Stimulated activated CD8-positive, alpha-beta memory T cell treated with anti-CD3 and anti-CD28 coated beads, Interleukin-12 subunit alpha, Interleukin-12 subunit beta, amount 100 ng/mL, for 24 hours (primary cell): ENCODE results near the gene DAB2.

Experiments
- DNase-seq: peaks from one replicate; pipeline ENCODE4 v3.0.0-alpha.2; 2020; ENCODE audit errors: extremely low read depth

DAB2 gene

GRCh38 chr5:39424736-39425637 lies at the start of gene DAB2:
Gene DAB2, minus strand, starts transcription at chr5:39424980. Its CDS starts 30,660 bp downstream, at chr5:39394320.
- peak; percentile 5 for DNase-seq

- DNase-seq, result no peak
These were observed 48.5 kb upstream of the DAB2 start for GRCh38 chr5:39473156-39473775.

- no peak for DNase-seq
These were observed 47.2 kb upstream of the DAB2 start for GRCh38 chr5:39471836-39472508.

- DNase-seq, result no peak
These were observed 46.0 kb upstream of the DAB2 start for GRCh38 chr5:39470811-39471210.

GRCh38 chr5:39469777-39470415 lies 45.1 kb upstream of the DAB2 start:
- no peak for DNase-seq

GRCh38 chr5:39469176-39469575 lies 44.4 kb upstream of the DAB2 start:
- DNase-seq, result no peak

GRCh38 chr5:39466846-39467245 lies 42.1 kb upstream of the DAB2 start:
- DNase-seq, result no peak

- DNase-seq, result no peak
These were observed 41.1 kb upstream of the DAB2 start for GRCh38 chr5:39465843-39466242.

- DNase-seq, result no peak
These were observed 40.3 kb upstream of the DAB2 start for GRCh38 chr5:39465097-39465496.

- no peak for DNase-seq
These were observed 39.3 kb upstream of the DAB2 start for GRCh38 chr5:39464088-39464487.

GRCh38 chr5:39462211-39462610 lies 37.4 kb upstream of the DAB2 start:
- no peak for DNase-seq

GRCh38 chr5:39461007-39461682 lies 36.4 kb upstream of the DAB2 start:
- DNase-seq, result no peak

- DNase-seq, result no peak
These were observed 35.1 kb upstream of the DAB2 start for GRCh38 chr5:39459907-39460306.

GRCh38 chr5:39459071-39459470 lies 34.3 kb upstream of the DAB2 start:
- DNase-seq, result no peak

- no peak for DNase-seq
These were observed 30.9 kb upstream of the DAB2 start for GRCh38 chr5:39455645-39456044.

GRCh38 chr5:39453606-39454005 lies 28.8 kb upstream of the DAB2 start:
- DNase-seq, result no peak

GRCh38 chr5:39452846-39453245 lies 28.1 kb upstream of the DAB2 start:
- no peak for DNase-seq

GRCh38 chr5:39451276-39451941 lies 26.6 kb upstream of the DAB2 start:
- DNase-seq, result no peak

GRCh38 chr5:39450487-39450886 lies 25.7 kb upstream of the DAB2 start:
- no peak for DNase-seq

- DNase-seq, result no peak
These were observed 24.8 kb upstream of the DAB2 start for GRCh38 chr5:39449591-39449990.

GRCh38 chr5:39448506-39449128 lies 23.8 kb upstream of the DAB2 start:
- no peak for DNase-seq
